AG04450 (cell line): ENCODE measurements around the gene MYO1B. TPM values are rescaled to one million over a fixed set of nuclear protein-coding genes. Genes with fewer than 3 reads are reported as not detected.

Source experiments
- CTCF ChIA-PET: fragments of 300-600, 350-600 bp; formaldehyde crosslinking; extraction: SDS; loops from one replicate; lab custom pipeline; 2022; ENCODE audit warnings: antibody characterized with exemption, inconsistent platforms; lab: Charles Lee
- POLR2A ChIA-PET: fragments of 350-600 bp; formaldehyde crosslinking; extraction: SDS; loops from one replicate; lab custom pipeline; 2021; ENCODE audit warnings: antibody characterized with exemption, inconsistent platforms; lab: Yijun Ruan, JAX
- DNase-seq: peaks from one replicate; pipeline ENCODE4 v3.0.0-alpha.2; 2011; ENCODE audit warnings: low read depth, low spot score
- H3K27ac ChIP-seq: one replicate; pipeline ENCODE4 v1.5.1; 2012; ENCODE audit warnings: low read depth, low read length, control low read depth
- H3K27me3 ChIP-seq: one replicate; pipeline ENCODE4 v1.6.0; 2012; ENCODE audit warnings: low read length; ENCODE audit not compliant: control insufficient read depth, insufficient read depth
- H3K4me3 ChIP-seq: 2 replicates; pipeline ENCODE4 v1.5.1; 2011; ENCODE audit warnings: mild to moderate bottlenecking, low read depth, low read length, control low read depth
- H3K9me3 ChIP-seq: 2 replicates; pipeline ENCODE4 v1.5.1; 2012; ENCODE audit warnings: low read length; ENCODE audit not compliant: control insufficient read depth, insufficient read depth
- CTCF ChIP-seq: IDR thresholded peaks from 2 replicates; pipeline ENCODE4 v1.5.1; 2011; ENCODE audit warnings: low read depth, low read length, control low read depth, inconsistent platforms
- polyA plus RNA-seq: library from polyadenylated mRNA; depleted of rRNA; stranded (reverse); fragments of >200 nt; gene quantifications from 2 replicates; pipeline ENCODE4 v1.2.3, GENCODE V29; 2011

Gene MYO1B
- polyA plus RNA-seq, 1 experiment: 149 TPM

- no peak for TF ChIP-seq CTCF
- no peaks in the 10 kb centered on the region for H3K27me3 ChIP-seq
- ChIA-PET CTCF (interaction anchor here (2.7 kb wide), 1 partner anchor 15 kb away, joined by 13 read pairs; no protein-coding TSS in a partner anchor), POLR2A (interaction anchor here (1.1 to 2.0 kb wide), 3 partner anchors 36 to 284 kb away, joined by 3 to 13 read pairs (median 4); no protein-coding TSS in a partner anchor)
- peak; percentile 54 for DNase-seq
- H3K4me3 ChIP-seq: no peak overlapping the region
- H3K9me3 ChIP-seq: peaks cover 2% of the 10 kb centered on the region; the same call in 1 of the 2 replicates
- peak overlapping the region; percentile 74 for H3K27ac ChIP-seq
Measured at GRCh38 chr2:191202209-191202721, 42.9 kb upstream of the MYO1B start.

- Histone ChIP-seq H3K4me3 (no peak overlapping the region), H3K9me3 (peaks cover 2% of the 10 kb centered on the region; the same call in 1 of the 2 replicates), H3K27ac (peak overlapping the region; percentile 87), H3K27me3 (no peaks in the 10 kb centered on the region)
- POLR2A ChIA-PET: interaction anchor here (0.6 to 2.0 kb wide), 4 partner anchors 29 to 284 kb away, joined by 3 to 13 read pairs (median 4); no protein-coding TSS in a partner anchor
- CTCF ChIA-PET: interaction anchor here (2.7 kb wide), 1 partner anchor 15 kb away, joined by 13 read pairs; no protein-coding TSS in a partner anchor
- DNase-seq: peak; percentile 34
- TF ChIP-seq CTCF: no peak
Measured at GRCh38 chr2:191202881-191203397, 42.3 kb upstream of the MYO1B start.

- ChIA-PET POLR2A (no interaction called here), CTCF (interaction anchor here (1.2 to 2.0 kb wide), 2 partner anchors 14 to 318 kb away, joined by 3 to 13 read pairs; no protein-coding TSS in a partner anchor)
- H3K27me3 ChIP-seq: no peaks in the 10 kb centered on the region
- TF ChIP-seq CTCF: no peak
- no peak overlapping the region for H3K4me3 ChIP-seq
- H3K27ac ChIP-seq: no peak overlapping the region
- peaks cover 2% of the 10 kb centered on the region; the same call in 1 of the 2 replicates for H3K9me3 ChIP-seq
- no peak for DNase-seq
Measured at GRCh38 chr2:191204433-191204832, 40.8 kb upstream of the MYO1B start.

GRCh38 chr2:191206613-191207471, 38.4 kb upstream of the MYO1B start:
- H3K27ac ChIP-seq: no peak overlapping the region
- ChIA-PET CTCF (interaction anchor here (0.6 to 4.4 kb wide), 2 partner anchors 11 to 332 kb away, joined by 3 to 36 read pairs; no protein-coding TSS in a partner anchor), POLR2A (no interaction called here)
- no peak for TF ChIP-seq CTCF
- no peak for DNase-seq
- no peak overlapping the region for H3K4me3 ChIP-seq
- H3K9me3 ChIP-seq: peaks cover 2% of the 10 kb centered on the region; the same call in 1 of the 2 replicates
- no peaks in the 10 kb centered on the region for H3K27me3 ChIP-seq
